NCI-H460 (cell line): ENCODE data around the gene RBM20. TPM values are rescaled to one million over a fixed set of nuclear protein-coding genes. Genes with fewer than 3 reads are reported as not detected.

Source experiments
- DNase-seq: peaks from one replicate; pipeline ENCODE4 v3.0.0-alpha.2; 2016; ENCODE audit warnings: low read depth; ENCODE audit errors: extremely low read depth
- total RNA-seq: library from RNA; depleted of rRNA; stranded (reverse); fragments of >200 nt; shearing (Covaris generic); gene quantifications from 2 replicates; pipeline ENCODE4 v1.2.3, GENCODE V29; 2014

The RBM20 gene
- total RNA-seq, 1 experiment from 2014 or later = 2.0 TPM

DNA sequence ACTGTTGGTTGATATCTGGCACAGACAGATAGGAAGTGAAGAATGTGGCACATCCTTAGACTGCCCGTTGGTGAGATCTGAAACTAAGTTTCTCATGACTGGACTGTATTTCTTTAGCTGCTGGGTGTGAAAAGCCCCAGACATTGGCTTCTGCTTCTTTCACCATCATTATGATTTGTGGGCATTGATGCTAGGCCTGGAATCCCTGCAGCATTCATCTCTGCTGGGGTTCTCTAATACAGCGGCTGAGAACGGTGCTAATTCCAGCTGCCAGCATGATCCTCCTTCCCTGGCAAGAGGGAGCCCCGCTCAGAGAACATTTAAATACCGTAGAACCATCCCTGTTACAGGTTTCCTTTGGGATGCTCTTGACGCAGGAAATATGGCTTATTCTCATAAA lies 26.2 kb downstream of the RBM20 start:
- DNase-seq = no peak

- DNase-seq = peak; percentile 78
Measured at GRCh38 chr10:110671788-110672579, 27.8 kb downstream of the RBM20 start.

DNA sequence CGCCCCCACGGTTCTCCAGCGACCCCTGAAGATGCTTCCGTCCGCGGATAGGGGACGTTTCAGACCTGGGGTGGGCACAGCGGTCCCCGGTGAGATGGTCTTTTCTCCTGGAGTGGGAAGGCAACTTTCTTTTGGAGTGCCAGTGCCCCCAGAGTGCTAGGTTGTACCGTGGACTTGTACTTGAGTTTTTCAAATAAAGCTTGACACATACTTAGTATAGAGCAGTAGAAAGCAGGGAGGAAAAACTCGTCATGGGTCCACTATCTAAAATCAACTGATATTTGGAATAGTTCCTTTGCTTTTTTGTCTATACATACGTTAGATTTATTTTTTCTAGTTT lies 28.4 kb downstream of the RBM20 start:
- DNase-seq = no peak

DNA sequence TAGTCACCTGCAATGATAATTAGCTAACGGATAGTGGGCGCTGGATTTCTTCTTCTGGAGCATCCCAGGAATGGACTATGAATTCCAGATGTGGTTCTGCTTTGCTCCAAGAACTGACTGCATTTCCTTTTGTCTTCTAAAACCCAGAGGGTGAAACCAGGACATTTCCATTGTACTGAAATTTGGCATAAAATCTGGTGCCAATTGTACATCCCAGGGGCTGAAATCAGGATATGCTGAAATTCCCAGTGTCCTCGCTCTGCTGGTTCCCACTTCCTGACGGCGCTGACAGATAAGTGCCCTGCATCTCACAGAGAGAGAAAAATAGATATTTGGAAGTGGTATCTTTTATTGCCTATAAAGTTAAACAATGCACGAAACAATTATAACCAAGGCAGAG lies 31.9 kb downstream of the RBM20 start:
- no peak for DNase-seq

GRCh38 chr10:110679486-110680272 lies 35.5 kb downstream of the RBM20 start:
- no peak for DNase-seq

DNA sequence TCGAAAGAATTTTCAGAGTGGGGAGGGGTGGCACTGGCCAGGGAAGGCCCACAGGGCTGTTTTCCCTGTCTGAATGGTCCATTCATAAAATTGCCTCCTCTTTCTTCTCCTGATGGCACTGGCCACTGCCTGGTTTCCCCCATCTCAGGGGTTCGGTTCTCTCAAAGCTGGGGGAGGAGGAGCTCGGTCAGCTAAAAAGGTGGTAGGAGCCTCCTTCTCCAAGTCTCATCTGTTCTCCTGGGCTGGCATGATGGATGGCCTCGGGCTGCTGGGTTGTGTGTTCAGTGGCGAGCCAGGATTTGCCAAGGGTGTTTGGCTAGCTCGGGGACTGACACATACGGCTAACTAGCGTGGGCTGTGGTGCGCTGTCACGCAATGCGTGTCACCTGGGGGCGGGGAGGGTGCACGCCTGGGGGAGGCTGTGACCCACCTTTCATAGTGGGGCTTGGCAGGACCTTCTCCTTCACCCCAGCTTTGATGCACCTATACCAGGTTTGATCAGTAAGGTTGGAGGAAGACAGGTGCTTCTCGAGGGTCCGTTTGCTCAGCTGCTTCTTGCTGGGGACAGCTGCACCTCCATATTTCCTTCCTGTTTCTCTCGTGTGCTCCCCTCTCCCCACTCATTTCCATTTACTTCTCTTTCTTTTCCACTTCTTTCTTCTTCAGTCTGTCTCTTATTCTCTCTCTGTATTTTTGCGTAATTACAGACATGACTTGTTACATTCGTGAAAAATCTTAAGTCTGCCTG lies 36.3 kb downstream of the RBM20 start:
- DNase-seq = no peak

DNA sequence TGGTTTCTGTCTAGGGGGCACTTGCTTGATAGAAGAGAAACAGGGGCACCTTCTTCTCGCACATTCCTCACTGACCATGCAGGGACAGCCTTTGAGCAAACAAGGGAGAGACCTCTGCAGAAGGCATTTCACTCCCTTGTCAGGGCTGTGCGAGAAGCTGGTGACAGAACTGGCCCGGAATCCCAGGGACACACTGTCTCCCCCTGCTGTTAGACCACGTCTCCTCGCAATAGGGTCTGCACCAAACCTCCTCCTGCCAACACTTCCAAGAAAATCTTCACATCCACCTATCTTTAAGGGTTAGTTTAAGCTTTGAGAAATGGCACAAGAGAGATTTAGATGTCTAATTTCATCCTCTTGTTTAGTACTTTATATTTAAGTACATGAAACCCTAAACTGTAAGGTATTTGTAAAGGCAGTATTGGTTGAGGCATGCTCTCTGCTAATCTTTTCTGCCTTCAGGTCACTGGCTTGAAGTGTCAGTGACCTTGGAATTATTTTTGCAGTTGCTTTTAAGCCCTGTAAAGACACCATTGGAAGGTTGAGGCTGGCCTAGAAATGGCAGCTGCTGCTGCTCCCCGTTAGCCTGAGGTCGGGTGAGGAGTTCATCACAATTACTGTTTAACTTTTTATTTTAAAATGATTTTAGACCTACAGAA lies 37.0 kb downstream of the RBM20 start:
- DNase-seq = peak; percentile 46

- DNase-seq = no peak
Measured at GRCh38 chr10:110682348-110682747, 38.2 kb downstream of the RBM20 start.

DNA sequence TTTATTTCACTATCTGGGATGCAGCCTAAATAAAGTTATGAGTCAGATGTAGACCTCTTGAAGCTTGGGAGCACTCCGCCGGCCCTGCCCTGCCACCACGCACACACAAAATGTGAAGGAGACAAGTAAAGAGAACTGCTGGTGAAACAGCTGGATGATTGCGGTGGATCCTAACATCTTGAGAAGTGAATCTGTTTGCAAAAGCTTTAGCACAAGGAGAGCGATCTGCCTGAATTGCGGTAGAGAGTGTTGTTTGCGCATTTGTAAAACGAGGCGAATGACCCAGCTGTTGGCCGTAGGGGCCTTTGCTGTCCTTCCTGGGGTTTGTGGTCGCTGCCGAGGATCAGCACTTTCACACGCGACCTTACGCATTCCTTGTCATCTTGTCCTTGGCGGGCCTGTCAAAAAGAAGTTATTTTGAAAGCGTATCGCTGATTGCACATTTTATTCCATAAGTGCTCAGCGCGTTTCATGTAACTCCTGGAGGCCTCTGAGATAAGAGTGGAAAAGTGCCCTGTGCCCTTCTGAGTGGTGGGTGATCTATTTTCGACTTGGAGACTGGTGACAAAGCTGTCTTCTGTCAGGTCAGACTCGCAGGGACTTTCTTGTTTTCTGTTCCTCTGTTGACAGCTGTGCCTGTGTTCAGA lies 40.8 kb downstream of the RBM20 start:
- no peak for DNase-seq

DNA sequence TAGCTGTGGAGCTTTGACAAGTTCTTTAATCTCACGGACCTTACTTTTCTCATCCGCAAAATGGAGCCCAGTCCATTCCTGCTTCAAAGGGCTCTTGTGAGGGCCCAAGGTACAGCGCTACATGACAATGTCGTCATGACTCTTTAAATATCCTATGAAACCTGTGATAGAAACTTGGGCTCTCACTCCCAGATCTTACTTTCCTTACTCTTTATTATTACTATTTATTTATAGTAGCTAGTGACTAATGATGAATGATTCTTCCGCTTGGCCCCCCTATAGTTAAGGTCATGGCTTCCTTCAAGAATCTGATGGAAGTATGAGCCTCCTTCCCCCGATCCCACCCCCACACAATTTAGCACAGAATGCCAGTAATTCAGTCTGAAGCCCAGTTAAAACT lies 41.9 kb downstream of the RBM20 start:
- DNase-seq = no peak

DNA sequence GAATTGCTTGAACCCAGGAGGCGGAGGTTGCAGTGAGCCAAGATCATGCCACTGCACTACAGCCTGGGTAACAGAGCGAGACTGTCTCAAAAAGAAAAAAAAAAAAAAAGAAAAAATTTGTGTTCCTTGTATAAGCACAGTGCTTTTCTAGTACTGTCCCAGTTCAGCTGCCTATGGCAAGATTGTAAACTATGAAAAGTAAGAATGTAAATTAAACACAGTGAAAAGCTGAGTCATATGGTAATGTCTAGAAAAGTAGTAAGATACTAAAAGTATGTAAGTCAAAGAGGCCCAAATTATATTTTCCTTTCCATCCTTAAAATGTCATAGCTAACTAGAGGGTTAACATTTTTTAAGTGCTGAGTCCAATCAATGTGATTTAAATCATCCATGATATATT lies 42.8 kb downstream of the RBM20 start:
- no peak for DNase-seq

DNA sequence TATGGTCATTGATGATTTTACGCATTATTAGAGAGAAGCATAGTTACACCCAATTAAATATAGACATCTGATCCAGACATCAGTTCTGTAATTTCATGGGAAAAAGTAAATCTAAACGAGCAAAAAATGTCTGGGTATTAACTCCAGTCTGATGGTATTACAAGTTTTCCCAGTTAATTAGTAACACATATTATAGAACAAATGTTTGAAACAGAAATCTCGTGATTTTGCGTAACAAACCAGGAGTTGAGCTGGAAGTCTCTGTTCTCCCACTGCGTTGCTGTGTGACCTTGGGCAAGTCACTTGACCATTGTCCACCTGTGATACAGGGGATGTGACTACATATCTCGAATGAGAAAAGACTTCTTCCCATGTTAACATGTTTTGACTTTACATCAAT lies 43.3 kb downstream of the RBM20 start:
- DNase-seq = no peak

DNA sequence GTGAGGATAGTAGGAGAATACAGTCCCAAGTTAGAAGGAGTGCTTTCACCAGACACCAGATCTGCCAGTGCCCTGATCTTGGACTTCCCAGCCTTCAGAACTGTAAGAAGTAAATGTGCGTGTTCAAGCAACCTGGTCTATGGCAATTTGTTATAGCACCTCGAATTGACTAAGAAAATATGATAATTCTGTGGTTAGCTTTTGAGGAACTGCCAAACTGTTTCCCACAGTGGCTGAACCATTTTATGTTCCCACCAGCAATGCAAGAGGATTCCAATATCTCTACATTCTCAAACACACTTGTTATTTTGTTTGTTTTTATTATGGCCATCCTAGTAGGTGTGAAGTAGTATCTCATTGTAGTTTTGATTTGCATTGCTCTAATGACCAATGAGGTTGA lies 47.0 kb downstream of the RBM20 start:
- no peak for DNase-seq

GRCh38 chr10:110694263-110694662 lies 50.1 kb downstream of the RBM20 start:
- DNase-seq = no peak

- no peak for DNase-seq
Measured at GRCh38 chr10:110694820-110695538, 50.8 kb downstream of the RBM20 start.

- DNase-seq = no peak
Measured at GRCh38 chr10:110695539-110695886, 51.4 kb downstream of the RBM20 start.

- no peak for DNase-seq
Measured at GRCh38 chr10:110696436-110696835, 52.3 kb downstream of the RBM20 start.

GRCh38 chr10:110698340-110698739 lies 54.2 kb downstream of the RBM20 start:
- no peak for DNase-seq

DNA sequence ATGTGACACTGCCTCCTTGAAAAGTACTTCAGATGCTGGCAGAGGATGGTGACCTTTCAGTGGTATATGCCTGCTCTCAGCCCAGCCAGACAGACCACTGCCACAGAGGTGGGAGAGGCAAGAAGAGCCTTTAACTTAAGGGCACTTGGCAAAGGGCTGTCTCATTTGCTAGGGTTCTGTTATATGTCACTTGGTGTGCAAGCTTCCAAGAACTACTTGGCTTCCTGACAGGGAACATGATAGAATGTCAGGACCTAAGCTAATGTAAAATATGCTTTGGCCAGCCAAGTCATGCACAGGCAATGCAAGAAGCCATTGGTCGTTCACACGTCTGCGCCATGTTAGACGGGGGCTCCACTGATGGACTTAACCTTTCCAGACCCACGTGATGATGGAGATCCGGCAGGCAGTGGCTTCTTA lies 54.7 kb downstream of the RBM20 start:
- DNase-seq = no peak
